Naive thymus-derived CD4-positive, alpha-beta T cell (primary cell): ENCODE results near the gene TMEM132A. TPM values are rescaled to one million over a fixed set of nuclear protein-coding genes. Genes with fewer than 3 reads are reported as not detected.
A peak's percentile ranks its signal among the peaks of the same experiment; 100 is the strongest.

Experiments used
- ATAC-seq: fragments of 150-1000 bp; cut with Tn5 transposase; 2 replicates; pipeline ENCODE4 v1.10.0; 2021; ENCODE audit warnings: mild to moderate bottlenecking, moderate library complexity
- CTCF ChIA-PET: fragments of 350-600 bp; sonication (Branson Sonifier 250); formaldehyde crosslinking; loops from one replicate; lab custom pipeline; 2021; ENCODE audit warnings: antibody characterized with exemption; lab: Charles Lee
- POLR2A ChIA-PET: fragments of 350-600 bp; sonication (Branson Sonifier 250); formaldehyde crosslinking; loops from one replicate; lab custom pipeline; 2021; ENCODE audit warnings: antibody characterized with exemption, inconsistent platforms; lab: Charles Lee
- DNase-seq, 9 donors: peaks; one replicate each; pipeline versions ENCODE4 v3.0.0 to v3.0.0-alpha.2; 2020 to 2022; ENCODE audit warnings: mixed read lengths in 1 of 9
- H3K27ac ChIP-seq: one replicate; pipeline ENCODE4 v1.7.0; 2013; ENCODE audit warnings: mild to moderate bottlenecking, low read depth, low read length, moderate library complexity
- H3K27me3 ChIP-seq, 2 donors: one replicate each; pipeline ENCODE4 v1.7.0; 2013; ENCODE audit warnings: low read length in 2 of 2, mild to moderate bottlenecking in 2 of 2, moderate library complexity in 2 of 2; ENCODE audit not compliant: control insufficient read depth in 2 of 2, insufficient read depth in 2 of 2
- H3K36me3 ChIP-seq, 3 experiments: 1 replicate in 2 of 3; 2 replicates in 1 of 3; pipeline ENCODE4 v1.7.0; 2013; ENCODE audit warnings: low read length in 3 of 3, mild to moderate bottlenecking in 3 of 3, moderate library complexity in 1 of 3; ENCODE audit not compliant: insufficient read depth in 3 of 3, control insufficient read depth in 2 of 3
- H3K4me1 ChIP-seq, 2 donors: one replicate each; pipeline ENCODE4 v1.7.0; 2013; ENCODE audit warnings: low read length in 2 of 2, mild to moderate bottlenecking in 2 of 2, moderate library complexity in 1 of 2; ENCODE audit not compliant: control insufficient read depth in 2 of 2, insufficient read depth in 2 of 2
- H3K4me3 ChIP-seq: 2 replicates; pipeline ENCODE4 v1.7.0; 2013; ENCODE audit warnings: mild to moderate bottlenecking, low read length
- H3K9me3 ChIP-seq, 3 experiments: 1 replicate in 2 of 3; 2 replicates in 1 of 3; pipeline ENCODE4 v1.7.0; 2013; ENCODE audit warnings: low read length in 3 of 3; ENCODE audit not compliant: control insufficient read depth in 2 of 3
- H3K27ac Mint-ChIP-seq, 9 donors: one replicate each; pipeline ENCODE4 v1.8.0; 2020 to 2022; ENCODE audit warnings: mixed read lengths in 9 of 9, mild to moderate bottlenecking in 8 of 9, moderate library complexity in 5 of 9, inconsistent platforms in 2 of 9
- H3K27me3 Mint-ChIP-seq, 5 donors: one replicate each; pipeline ENCODE4 v1.8.0; 2021 to 2022; ENCODE audit warnings: mixed read lengths in 5 of 5, mild to moderate bottlenecking in 1 of 5
- H3K36me3 Mint-ChIP-seq, 5 donors: one replicate each; pipeline ENCODE4 v1.8.0; 2020 to 2022; ENCODE audit warnings: mixed read lengths in 5 of 5, mild to moderate bottlenecking in 3 of 5, inconsistent platforms in 1 of 5
- H3K4me1 Mint-ChIP-seq, 7 donors: one replicate each; pipeline ENCODE4 v1.8.0; 2020 to 2022; ENCODE audit warnings: mixed read lengths in 7 of 7, mild to moderate bottlenecking in 3 of 7, inconsistent platforms in 1 of 7
- H3K4me3 Mint-ChIP-seq, 10 donors: one replicate each; pipeline ENCODE4 v1.8.0; 2020 to 2022; ENCODE audit warnings: mild to moderate bottlenecking in 10 of 10, mixed read lengths in 10 of 10, moderate library complexity in 6 of 10, inconsistent platforms in 2 of 10
- H3K9me3 Mint-ChIP-seq, 11 donors: one replicate each; pipeline ENCODE4 v1.8.0; 2020 to 2022; ENCODE audit warnings: mixed read lengths in 11 of 11, mild to moderate bottlenecking in 4 of 11, inconsistent platforms in 1 of 11, moderate library complexity in 1 of 11
- intact Hi-C, 2 donors: fragments of 100-400 bp; cut with micrococcal nuclease; formaldehyde crosslinking; loops; one replicate each; pipeline ENCODE4 v1.15.1; 2023
- polyA plus RNA-seq, 2 donors: library from polyadenylated mRNA; unstranded; fragments of 300-500 nt; fragmentation: Illumina TruSeq; gene quantifications; one replicate each; pipeline ENCODE4 v1.2.3, GENCODE V29; 2021
- total RNA-seq, 6 experiments: library from RNA in 5 of 6; stranded (reverse) in 5 of 6; gene quantifications; 1 replicate in 5 of 6; 2 replicates in 1 of 6; pipeline ENCODE4 v1.2.3 and lab custom pipeline; 2021 to 2026

Gene TMEM132A
- total and polyA plus RNA-seq, 7 experiments from 2014 or later, result 0.57 to 0.58 TPM; not detected in 5

- H3K27me3 Mint-ChIP-seq, result peaks cover 0 to 7% (median 3%) of the 10 kb centered on the region in 5 donors
- H3K36me3 Mint-ChIP-seq, result peaks cover 22 to 51% (median 34%) of the 10 kb centered on the region in 5 donors
- ATAC-seq (no peak), DNase-seq (no peak)
- no peaks in the 10 kb centered on the region for H3K9me3 ChIP-seq
- H3K9me3 Mint-ChIP-seq, result no peaks in the 10 kb centered on the region
- H3K27ac Mint-ChIP-seq, result no peak overlapping the region
- peaks cover 30 to 42% (median 31%) of the 10 kb centered on the region in 7 donors for H3K4me1 Mint-ChIP-seq
- POLR2A ChIA-PET, result interaction anchor here (1.1 to 2.2 kb wide), 2 partner anchors 14 to 23 kb away, joined by 3 to 8 read pairs; no protein-coding TSS in a partner anchor
- H3K4me3 ChIP-seq, result no peak overlapping the region
- CTCF ChIA-PET, result no interaction called here
- no peaks in the 10 kb centered on the region for H3K27me3 ChIP-seq
- H3K36me3 ChIP-seq, result peaks cover 12 to 43% (median 25%) of the 10 kb centered on the region in 3 experiments
- no peak overlapping the region for H3K27ac ChIP-seq
- intact Hi-C loops, result loop anchor here in 1 of 2 donors (5.0 to 10.0 kb wide), 3 partner anchors 164 to 516 kb away; partner anchors contain the start of genes CYB561A3, SDHAF2 and TMEM138
- no peak overlapping the region for H3K4me3 Mint-ChIP-seq
- peaks cover 17 to 20% of the 10 kb centered on the region in 2 donors for H3K4me1 ChIP-seq
Observed at GRCh38 chr11:60918251-60918938, 5.9 kb upstream of the TMEM132A start.

- H3K4me3 Mint-ChIP-seq, result no peak overlapping the region
- H3K4me1 Mint-ChIP-seq, result peaks cover 27 to 38% (median 29%) of the 10 kb centered on the region in 7 donors
- Histone ChIP-seq H3K4me1 (peaks cover 14 to 22% of the 10 kb centered on the region in 2 donors), H3K9me3 (no peaks in the 10 kb centered on the region), H3K36me3 (peaks cover 12 to 43% (median 25%) of the 10 kb centered on the region in 3 experiments), H3K27me3 (no peaks in the 10 kb centered on the region), H3K27ac (no peak overlapping the region), H3K4me3 (no peak overlapping the region)
- CTCF ChIA-PET, result no interaction called here
- peaks cover 0 to 9% (median 5%) of the 10 kb centered on the region in 5 donors for H3K27me3 Mint-ChIP-seq
- H3K9me3 Mint-ChIP-seq, result no peaks in the 10 kb centered on the region
- POLR2A ChIA-PET, result interaction anchor here (2.2 kb wide), 1 partner anchor 14 kb away, joined by 8 read pairs; no protein-coding TSS in a partner anchor
- H3K27ac Mint-ChIP-seq, result no peak overlapping the region
- intact Hi-C loops, result loop anchor here in 1 of 2 donors (5.0 to 10.0 kb wide), 3 partner anchors 163 to 516 kb away; partner anchors contain the start of genes CYB561A3, SDHAF2 and TMEM138
- H3K36me3 Mint-ChIP-seq, result peaks cover 22 to 52% (median 35%) of the 10 kb centered on the region in 5 donors
- ATAC-seq (no peak), DNase-seq (no peak)
Observed at GRCh38 chr11:60918939-60919265, 5.4 kb upstream of the TMEM132A start.

- intact Hi-C loops, result loop anchor here in 1 of 2 donors (5.0 to 10.0 kb wide), 3 partner anchors 163 to 515 kb away; partner anchors contain the start of genes CYB561A3, SDHAF2 and TMEM138
- DNase-seq (no peak), ATAC-seq (peak; percentile 24)
- Mint-ChIP-seq H3K4me3 (no peak overlapping the region), H3K27ac (no peak overlapping the region), H3K9me3 (no peaks in the 10 kb centered on the region), H3K27me3 (peaks cover 0 to 9% (median 5%) of the 10 kb centered on the region in 5 donors), H3K36me3 (peaks cover 22 to 52% (median 35%) of the 10 kb centered on the region in 5 donors), H3K4me1 (peaks cover 27 to 34% (median 28%) of the 10 kb centered on the region in 7 donors)
- ChIA-PET POLR2A (interaction anchor here (2.2 kb wide), 1 partner anchor 14 kb away, joined by 8 read pairs; no protein-coding TSS in a partner anchor), CTCF (interaction anchor here (1.1 kb wide), 1 partner anchor 210 kb away, joined by 6 read pairs; no protein-coding TSS in a partner anchor)
- Histone ChIP-seq H3K27me3 (no peaks in the 10 kb centered on the region), H3K4me3 (no peak overlapping the region), H3K4me1 (peaks cover 14 to 25% of the 10 kb centered on the region in 2 donors), H3K36me3 (peaks cover 12 to 41% (median 25%) of the 10 kb centered on the region in 3 experiments), H3K27ac (no peak overlapping the region), H3K9me3 (no peaks in the 10 kb centered on the region)
Observed at GRCh38 chr11:60919320-60919719, 4.9 kb upstream of the TMEM132A start.

- ATAC-seq, result no peak
- Histone ChIP-seq H3K4me1 (peaks cover 16 to 30% of the 10 kb centered on the region in 2 donors), H3K27ac (no peak overlapping the region), H3K36me3 (peaks cover 12 to 38% (median 25%) of the 10 kb centered on the region in 3 experiments), H3K27me3 (peaks cover 0 to 3% of the 10 kb centered on the region in 2 donors), H3K4me3 (no peak overlapping the region), H3K9me3 (no peaks in the 10 kb centered on the region)
- intact Hi-C loops, result loop anchor here in 1 of 2 donors (5.0 to 10.0 kb wide), 3 partner anchors 162 to 515 kb away; partner anchors contain the start of genes CYB561A3, SDHAF2 and TMEM138
- CTCF ChIA-PET, result interaction anchor here (0.7 to 1.1 kb wide), 2 partner anchors 27 to 209 kb away, joined by 3 to 6 read pairs; no protein-coding TSS in a partner anchor
- H3K27ac Mint-ChIP-seq, result no peak overlapping the region
- POLR2A ChIA-PET, result no interaction called here
- no peak for DNase-seq
- no peak overlapping the region for H3K4me3 Mint-ChIP-seq
- no peaks in the 10 kb centered on the region for H3K9me3 Mint-ChIP-seq
- peaks cover under 1 to 9% (median 5%) of the 10 kb centered on the region in 5 donors for H3K27me3 Mint-ChIP-seq
- H3K36me3 Mint-ChIP-seq, result peaks cover 22 to 52% (median 35%) of the 10 kb centered on the region in 5 donors
- H3K4me1 Mint-ChIP-seq, result peaks cover 24 to 33% (median 29%) of the 10 kb centered on the region in 7 donors
Observed at GRCh38 chr11:60919956-60920355, 4.3 kb upstream of the TMEM132A start.

GRCh38 chr11:60921259-60921658 is 3.0 kb upstream of the TMEM132A start:
- no peak overlapping the region for H3K27ac Mint-ChIP-seq
- H3K9me3 ChIP-seq, result no peaks in the 10 kb centered on the region
- H3K4me1 ChIP-seq, result peaks cover 12 to 24% of the 10 kb centered on the region in 2 donors
- CTCF ChIA-PET, result interaction anchor here (1.2 kb wide), 1 partner anchor 90 kb away, joined by 5 read pairs; no protein-coding TSS in a partner anchor
- POLR2A ChIA-PET, result no interaction called here
- H3K4me1 Mint-ChIP-seq, result peaks cover 23 to 26% (median 25%) of the 10 kb centered on the region in 7 donors
- no peak for DNase-seq
- peaks cover 5 to 15% (median 14%) of the 10 kb centered on the region in 5 donors for H3K27me3 Mint-ChIP-seq
- intact Hi-C loops, result no loop called here
- peaks cover 12 to 38% (median 25%) of the 10 kb centered on the region in 3 experiments for H3K36me3 ChIP-seq
- no peak overlapping the region for H3K27ac ChIP-seq
- no peak for ATAC-seq
- peaks cover 22 to 52% (median 35%) of the 10 kb centered on the region in 5 donors for H3K36me3 Mint-ChIP-seq
- no peaks in the 10 kb centered on the region for H3K9me3 Mint-ChIP-seq
- no peak overlapping the region for H3K4me3 Mint-ChIP-seq
- H3K27me3 ChIP-seq, result peaks cover 4 to 6% of the 10 kb centered on the region in 2 donors
- H3K4me3 ChIP-seq, result no peak overlapping the region

- intact Hi-C loops, result no loop called here
- Mint-ChIP-seq H3K4me1 (peaks cover 17 to 22% (median 22%) of the 10 kb centered on the region in 7 donors), H3K9me3 (no peaks in the 10 kb centered on the region), H3K27ac (no peak overlapping the region), H3K27me3 (peaks cover 5 to 20% (median 15%) of the 10 kb centered on the region in 5 donors), H3K36me3 (peaks cover 22 to 52% (median 35%) of the 10 kb centered on the region in 5 donors), H3K4me3 (no peak overlapping the region)
- ChIA-PET POLR2A (no interaction called here), CTCF (no interaction called here)
- Histone ChIP-seq H3K27me3 (peaks cover 4 to 6% of the 10 kb centered on the region in 2 donors), H3K4me1 (peaks cover 6 to 18% of the 10 kb centered on the region in 2 donors), H3K4me3 (no peak overlapping the region), H3K27ac (no peak overlapping the region), H3K36me3 (peaks cover 12 to 38% (median 25%) of the 10 kb centered on the region in 3 experiments), H3K9me3 (no peaks in the 10 kb centered on the region)
- no peak for ATAC-seq
- no peak for DNase-seq
Observed at GRCh38 chr11:60921777-60922335, 2.4 kb upstream of the TMEM132A start.
